ENCODE results near the gene TMEM63B. TPM values are rescaled to one million over a fixed set of nuclear protein-coding genes. Genes with fewer than 3 reads are reported as not detected.
A peak's percentile ranks its signal among the peaks of the same experiment; 100 is the strongest.

TMEM63B gene
- total RNA-seq, 1 experiment from 2014 or later = 22.6 TPM

- POLR2A ChIA-PET = interaction anchor here (0.6 to 1.3 kb wide), 4 partner anchors 12 to 127 kb away, joined by 3 read pairs; partner anchors contain the start of gene SLC29A1
- peak; percentile 85 for DNase-seq (ENCODE audit: unreplicated experiment)
- CTCF ChIA-PET = interaction anchor here (0.6 to 2.7 kb wide), 17 partner anchors 8 to 241 kb away, joined by 3 to 21 read pairs (median 3); partner anchors contain the start of gene SLC35B2
- BruUV-seq (replicated peaks) = no TSS peak
- Mint-ChIP-seq H3K27me3 (ENCODE audit: insufficient read depth, unreplicated experiment) (no peaks in the 10 kb centered on the region), H3K4me3 (ENCODE audit: unreplicated experiment) (no peak overlapping the region), H3K36me3 (ENCODE audit: insufficient read depth, unreplicated experiment) (no peaks in the 10 kb centered on the region), H3K27ac (ENCODE audit: low read depth, unreplicated experiment) (no peak overlapping the region), H3K4me1 (ENCODE audit: insufficient read depth, unreplicated experiment) (peaks cover 13% of the 10 kb centered on the region), H3K9me3 (ENCODE audit: unreplicated experiment) (no peaks in the 10 kb centered on the region)
- TF ChIP-seq CTCF (IDR thresholded peaks at IDR 0.05; ENCODE audit: unreplicated experiment) = peak; percentile 85
- intact Hi-C loops (cut with micrococcal nuclease) = loop anchor here (1.0 kb wide), 4 partner anchors 55 to 242 kb away; no protein-coding TSS in a partner anchor
These were observed 30.7 kb upstream of the TMEM63B start for GRCh38 chr6:44096612-44097011.

- Mint-ChIP-seq H3K4me3 (ENCODE audit: unreplicated experiment) (no peak overlapping the region), H3K27ac (ENCODE audit: low read depth, unreplicated experiment) (no peak overlapping the region), H3K36me3 (ENCODE audit: insufficient read depth, unreplicated experiment) (no peaks in the 10 kb centered on the region), H3K27me3 (ENCODE audit: insufficient read depth, unreplicated experiment) (no peaks in the 10 kb centered on the region), H3K4me1 (ENCODE audit: insufficient read depth, unreplicated experiment) (peaks cover 18% of the 10 kb centered on the region), H3K9me3 (ENCODE audit: unreplicated experiment) (no peaks in the 10 kb centered on the region)
- ChIA-PET POLR2A (interaction anchor here (0.9 to 1.3 kb wide), 5 partner anchors 8 to 54 kb away, joined by 3 to 4 read pairs (median 3); no protein-coding TSS in a partner anchor), CTCF (interaction anchor here (0.5 to 2.7 kb wide), 14 partner anchors 10 to 241 kb away, joined by 3 to 21 read pairs (median 5); no protein-coding TSS in a partner anchor)
- no peak for DNase-seq (ENCODE audit: unreplicated experiment)
- TF ChIP-seq CTCF (IDR thresholded peaks at IDR 0.05; ENCODE audit: unreplicated experiment) = no peak
- intact Hi-C loops (cut with micrococcal nuclease) = no loop called here
- BruUV-seq (replicated peaks) = no TSS peak
These were observed 29.5 kb upstream of the TMEM63B start for GRCh38 chr6:44097782-44098317.

GRCh38 chr6:44099192-44099591, 28.2 kb upstream of the TMEM63B start:
- H3K4me3 Mint-ChIP-seq (ENCODE audit: unreplicated experiment) = no peak overlapping the region
- no TSS peak for BruUV-seq (replicated peaks)
- H3K36me3 Mint-ChIP-seq (ENCODE audit: insufficient read depth, unreplicated experiment) = peaks cover 3% of the 10 kb centered on the region
- no peak for DNase-seq (ENCODE audit: unreplicated experiment)
- no peaks in the 10 kb centered on the region for H3K27me3 Mint-ChIP-seq (ENCODE audit: insufficient read depth, unreplicated experiment)
- TF ChIP-seq CTCF (IDR thresholded peaks at IDR 0.05; ENCODE audit: unreplicated experiment) = no peak
- ChIA-PET CTCF (interaction anchor here (0.6 to 2.1 kb wide), 12 partner anchors 9 to 413 kb away, joined by 3 to 10 read pairs (median 4); partner anchors contain the start of gene SLC35B2), POLR2A (interaction anchor here (0.8 kb wide), 1 partner anchor 288 kb away, joined by 3 read pairs; the partner anchor contains the start of gene CDC5L)
- no peak overlapping the region for H3K27ac Mint-ChIP-seq (ENCODE audit: low read depth, unreplicated experiment)
- peaks cover 18% of the 10 kb centered on the region for H3K4me1 Mint-ChIP-seq (ENCODE audit: insufficient read depth, unreplicated experiment)
- H3K9me3 Mint-ChIP-seq (ENCODE audit: unreplicated experiment) = no peaks in the 10 kb centered on the region
- intact Hi-C loops (cut with micrococcal nuclease) = no loop called here

- peak; percentile 40 for DNase-seq (ENCODE audit: unreplicated experiment)
- Mint-ChIP-seq H3K27me3 (ENCODE audit: insufficient read depth, unreplicated experiment) (no peaks in the 10 kb centered on the region), H3K9me3 (ENCODE audit: unreplicated experiment) (no peaks in the 10 kb centered on the region), H3K4me1 (ENCODE audit: insufficient read depth, unreplicated experiment) (peaks cover 18% of the 10 kb centered on the region), H3K27ac (ENCODE audit: low read depth, unreplicated experiment) (peak overlapping the region; percentile 7), H3K4me3 (ENCODE audit: unreplicated experiment) (no peak overlapping the region), H3K36me3 (ENCODE audit: insufficient read depth, unreplicated experiment) (peaks cover 9% of the 10 kb centered on the region)
- ChIA-PET CTCF (interaction anchor here (0.6 to 2.1 kb wide), 14 partner anchors 10 to 413 kb away, joined by 3 to 10 read pairs (median 3); partner anchors contain the start of gene SLC35B2), POLR2A (no interaction called here)
- intact Hi-C loops (cut with micrococcal nuclease) = loop anchor here (1.0 kb wide), 1 partner anchor 52 kb away; no protein-coding TSS in a partner anchor
- peak; percentile 39 for TF ChIP-seq CTCF (IDR thresholded peaks at IDR 0.05; ENCODE audit: unreplicated experiment)
- BruUV-seq (replicated peaks) = no TSS peak
These were observed 27.2 kb upstream of the TMEM63B start for GRCh38 chr6:44100088-44100550.

Data from MCF 10A (cell line).